ENCODE measurements around the gene CNTNAP5.

DNA sequence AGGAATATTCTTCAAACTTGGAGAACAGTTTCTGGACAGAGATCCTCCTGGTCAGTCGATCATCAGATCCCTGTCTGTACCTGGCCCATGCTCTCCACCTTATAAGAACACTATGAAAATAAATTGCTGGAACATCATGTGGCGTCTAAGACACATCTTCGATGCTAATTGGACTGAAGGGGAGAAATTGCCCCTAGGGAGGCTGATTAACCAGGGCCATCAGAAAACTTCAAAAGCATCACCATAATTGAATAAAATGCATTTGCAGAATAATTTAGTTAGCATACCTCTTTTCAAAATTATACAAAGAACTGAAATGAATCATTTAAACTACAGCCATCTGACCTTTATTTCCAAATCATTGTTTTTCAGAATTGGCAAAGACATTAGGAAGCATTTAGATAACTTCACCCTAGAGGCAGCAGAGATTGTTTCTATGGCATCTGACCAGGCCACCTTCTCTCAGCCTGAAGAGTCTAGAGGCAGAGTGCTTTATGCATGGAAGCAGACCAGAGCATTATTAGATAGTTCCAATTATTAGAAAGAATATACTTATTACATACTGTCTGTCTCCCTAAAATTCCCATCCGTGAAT lies 48.9 kb upstream of the CNTNAP5 start:
- TF ChIP-seq, protein P1, sequence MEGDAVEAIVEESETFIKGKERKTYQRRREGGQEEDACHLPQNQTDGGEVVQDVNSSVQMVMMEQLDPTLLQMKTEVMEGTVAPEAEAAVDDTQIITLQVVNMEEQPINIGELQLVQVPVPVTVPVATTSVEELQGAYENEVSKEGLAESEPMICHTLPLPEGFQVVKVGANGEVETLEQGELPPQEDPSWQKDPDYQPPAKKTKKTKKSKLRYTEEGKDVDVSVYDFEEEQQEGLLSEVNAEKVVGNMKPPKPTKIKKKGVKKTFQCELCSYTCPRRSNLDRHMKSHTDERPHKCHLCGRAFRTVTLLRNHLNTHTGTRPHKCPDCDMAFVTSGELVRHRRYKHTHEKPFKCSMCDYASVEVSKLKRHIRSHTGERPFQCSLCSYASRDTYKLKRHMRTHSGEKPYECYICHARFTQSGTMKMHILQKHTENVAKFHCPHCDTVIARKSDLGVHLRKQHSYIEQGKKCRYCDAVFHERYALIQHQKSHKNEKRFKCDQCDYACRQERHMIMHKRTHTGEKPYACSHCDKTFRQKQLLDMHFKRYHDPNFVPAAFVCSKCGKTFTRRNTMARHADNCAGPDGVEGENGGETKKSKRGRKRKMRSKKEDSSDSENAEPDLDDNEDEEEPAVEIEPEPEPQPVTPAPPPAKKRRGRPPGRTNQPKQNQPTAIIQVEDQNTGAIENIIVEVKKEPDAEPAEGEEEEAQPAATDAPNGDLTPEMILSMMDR (IDR thresholded peaks at IDR 0.05): no peak
- no peak for TF ChIP-seq ZFX (IDR thresholded peaks at IDR 0.05; ENCODE audit: borderline replicate concordance)
